Hematopoietic multipotent progenitor cell treated with erythropoietin and hydrocortisone succinate and interleukin-3 and kit ligand, for 17 days (in vitro differentiated cells): Measurements from ENCODE around the gene TSPY1.
"Not testable (repeated sequence)": the region's sequence is repeated elsewhere in the genome, so short reads cannot be mapped to it uniquely, and the experiment has no call there.

Experiments
- DNase-seq: peaks from one replicate; pipeline ENCODE4 v3.0.0-alpha.2; 2015; ENCODE audit warnings: low spot score

TSPY1 gene

DNA sequence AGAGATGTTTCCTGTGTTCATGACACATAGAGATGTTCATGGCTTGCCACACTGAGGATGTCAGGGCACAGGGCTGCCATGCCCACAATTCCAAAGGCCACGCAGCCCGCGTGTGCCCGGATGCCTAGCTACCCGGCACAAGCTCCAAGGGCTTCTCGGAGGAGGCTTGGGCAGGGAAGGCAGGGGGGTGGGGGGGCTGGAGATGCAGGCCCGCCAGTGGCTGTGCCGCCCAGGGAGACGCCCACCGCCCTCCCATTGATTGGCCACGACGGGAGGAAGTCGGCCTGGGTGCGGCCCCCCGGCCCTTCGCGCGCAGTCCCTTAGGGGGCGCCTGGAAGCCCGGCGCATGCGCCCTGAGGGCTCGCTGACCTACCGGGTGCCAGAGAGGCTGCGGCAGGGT, at the start of gene TSPY1:
Gene TSPY1 (plus strand): TSS at position 301 of the 400 bp plus-strand sequence. CDS start 46 bp downstream, at position 347.
- not testable (repeated sequence) for DNase-seq

DNA sequence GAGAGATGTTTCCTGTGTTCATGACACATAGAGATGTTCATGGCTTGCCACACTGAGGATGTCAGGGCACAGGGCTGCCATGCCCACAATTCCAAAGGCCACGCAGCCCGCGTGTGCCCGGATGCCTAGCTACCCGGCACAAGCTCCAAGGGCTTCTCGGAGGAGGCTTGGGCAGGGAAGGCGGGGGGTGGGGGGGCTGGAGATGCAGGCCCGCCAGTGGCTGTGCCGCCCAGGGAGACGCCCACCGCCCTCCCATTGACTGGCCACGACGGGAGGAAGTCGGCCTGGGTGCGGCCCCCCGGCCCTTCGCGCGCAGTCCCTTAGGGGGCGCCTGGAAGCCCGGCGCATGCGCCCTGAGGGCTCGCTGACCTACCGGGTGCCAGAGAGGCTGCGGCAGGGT, 20.2 kb downstream of the TSPY1 start, which contains the start of gene TSPY9:
Gene TSPY9 (plus strand): TSS at position 301 of the 400 bp plus-strand sequence. CDS start 46 bp downstream, at position 347.
- DNase-seq: not testable (repeated sequence)

DNA sequence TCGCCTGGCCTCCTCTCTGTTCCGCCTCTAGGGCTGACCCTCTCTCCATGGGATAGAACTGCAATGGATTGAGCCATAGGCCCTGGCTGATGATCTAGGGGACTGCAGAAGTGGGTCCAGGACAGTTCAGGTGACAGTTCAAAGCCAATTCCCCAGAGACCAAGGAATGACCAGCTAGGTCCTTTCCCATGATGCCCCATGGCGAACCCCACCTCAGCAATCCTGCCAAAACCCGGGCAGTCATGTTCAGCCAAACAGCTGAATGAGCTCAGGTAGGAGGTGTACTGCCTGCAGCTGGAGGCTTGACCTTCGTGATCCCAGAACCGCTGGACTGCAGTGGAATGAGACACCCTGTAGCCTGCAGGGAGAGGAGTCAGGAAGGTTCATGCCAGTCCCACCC, 37.6 kb downstream of the TSPY1 start:
- not testable (repeated sequence) for DNase-seq

- not testable (repeated sequence) for DNase-seq
Observed at GRCh38 chrY:9516287-9516686, 49.5 kb downstream of the TSPY1 start.
